ENCODE results near the gene ABCB8.
A peak's percentile ranks its signal among the peaks of the same experiment; 100 is the strongest.

ABCB8 gene

GRCh38 chr7:151059367-151060112 lies 31.3 kb downstream of the ABCB8 start, which contains the start of gene SLC4A2:
Gene SLC4A2, plus strand, starts transcription at chr7:151059589. Its CDS starts 2,399 bp downstream, at chr7:151061988.
- DNase-seq: peak; percentile 63

GRCh38 chr7:151060113-151060415 lies 31.8 kb downstream of the ABCB8 start:
- DNase-seq: no peak

- no peak for DNase-seq
Observed at GRCh38 chr7:151060416-151061212, 32.4 kb downstream of the ABCB8 start.

GRCh38 chr7:151061213-151062110 lies 33.2 kb downstream of the ABCB8 start:
- DNase-seq: no peak

GRCh38 chr7:151062111-151062398 lies 33.8 kb downstream of the ABCB8 start:
- DNase-seq: no peak

GRCh38 chr7:151062399-151063211 lies 34.4 kb downstream of the ABCB8 start:
- DNase-seq: no peak

GRCh38 chr7:151063212-151063561 lies 34.9 kb downstream of the ABCB8 start:
- no peak for DNase-seq

GRCh38 chr7:151064454-151064853 lies 36.2 kb downstream of the ABCB8 start:
- no peak for DNase-seq

- no peak for DNase-seq
Observed at GRCh38 chr7:151064993-151065392, 36.7 kb downstream of the ABCB8 start.

GRCh38 chr7:151065516-151065915 lies 37.3 kb downstream of the ABCB8 start:
- no peak for DNase-seq

- DNase-seq: no peak
Observed at GRCh38 chr7:151066273-151066974, 38.2 kb downstream of the ABCB8 start.

- no peak for DNase-seq
Observed at GRCh38 chr7:151068069-151068773, 40.0 kb downstream of the ABCB8 start.

GRCh38 chr7:151069841-151070573 lies 41.8 kb downstream of the ABCB8 start:
- no peak for DNase-seq

- no peak for DNase-seq
Observed at GRCh38 chr7:151070574-151070960, 42.3 kb downstream of the ABCB8 start.

GRCh38 chr7:151071032-151071866 lies 43.0 kb downstream of the ABCB8 start:
- no peak for DNase-seq

- DNase-seq: no peak
Observed at GRCh38 chr7:151073990-151074389, 45.7 kb downstream of the ABCB8 start.

GRCh38 chr7:151074817-151075661 lies 46.8 kb downstream of the ABCB8 start:
- DNase-seq: no peak

- DNase-seq: no peak
Observed at GRCh38 chr7:151075662-151075971, 47.4 kb downstream of the ABCB8 start.

- DNase-seq: no peak
Observed at GRCh38 chr7:151075978-151076426, 47.8 kb downstream of the ABCB8 start.

Data from activated T-cell treated with anti-CD3 and anti-CD28 coated beads for 4 hours (primary cell).